ENCODE results near the gene PDCD11.

PDCD11 gene

DNA sequence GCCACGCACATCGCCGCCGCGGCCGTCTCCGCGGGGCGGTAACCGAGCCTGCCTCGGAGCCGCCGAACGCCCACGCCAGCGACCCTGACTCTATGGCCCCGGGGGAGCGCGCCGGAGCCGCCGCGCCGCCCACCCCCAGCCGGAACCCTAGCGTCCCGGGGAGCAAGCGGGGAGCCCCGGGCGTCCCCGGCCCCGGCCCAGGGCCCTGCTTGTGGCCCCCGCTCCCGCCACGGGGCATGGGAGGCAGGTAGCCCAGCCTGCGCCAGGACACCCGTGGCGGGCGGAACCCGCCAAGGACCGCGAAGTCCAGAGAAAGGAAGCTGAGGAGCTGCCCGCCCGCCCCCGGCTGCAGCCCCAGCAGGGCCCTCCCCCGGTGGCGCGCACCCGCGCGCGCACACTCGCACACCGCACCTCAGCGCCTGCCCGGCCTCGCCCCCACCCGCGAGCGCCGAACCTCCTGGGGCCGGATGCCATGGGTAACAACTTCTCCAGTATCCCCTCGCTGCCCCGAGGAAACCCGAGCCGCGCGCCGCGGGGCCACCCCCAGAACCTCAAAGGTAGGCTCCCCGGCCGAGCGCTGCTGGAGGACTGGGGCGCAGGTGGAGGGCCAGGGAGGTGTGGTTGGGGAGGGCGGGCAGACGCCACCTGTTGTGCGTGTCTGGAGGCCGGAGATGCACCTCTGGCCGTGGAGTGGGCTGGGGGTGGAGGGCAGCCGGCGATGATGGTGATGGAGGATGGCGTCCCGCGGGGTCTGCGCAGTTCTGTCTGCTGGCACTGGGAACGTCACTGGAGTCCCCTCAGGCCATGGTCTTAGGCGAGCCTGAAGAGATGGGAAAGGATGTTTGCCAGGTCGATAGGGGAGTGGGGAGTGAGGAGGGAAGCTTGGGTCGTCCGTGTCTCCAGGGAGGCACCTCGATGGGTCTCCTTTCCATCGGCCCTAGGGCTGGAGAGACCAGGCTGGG, 97.8 kb downstream of the PDCD11 start:
- no peak for TF ChIP-seq JUND (IDR thresholded peaks at IDR 0.05; ENCODE audit: low read depth)
- DNase-seq (ENCODE audit: low read depth in 1 of 2, low spot score in 1 of 2) = no peak
- in situ Hi-C loops (cut with HindIII; ENCODE audit: low pct_unique_long_range_greater_than_20kb, low sequenced_read_pairs) = no loop called here

DNA sequence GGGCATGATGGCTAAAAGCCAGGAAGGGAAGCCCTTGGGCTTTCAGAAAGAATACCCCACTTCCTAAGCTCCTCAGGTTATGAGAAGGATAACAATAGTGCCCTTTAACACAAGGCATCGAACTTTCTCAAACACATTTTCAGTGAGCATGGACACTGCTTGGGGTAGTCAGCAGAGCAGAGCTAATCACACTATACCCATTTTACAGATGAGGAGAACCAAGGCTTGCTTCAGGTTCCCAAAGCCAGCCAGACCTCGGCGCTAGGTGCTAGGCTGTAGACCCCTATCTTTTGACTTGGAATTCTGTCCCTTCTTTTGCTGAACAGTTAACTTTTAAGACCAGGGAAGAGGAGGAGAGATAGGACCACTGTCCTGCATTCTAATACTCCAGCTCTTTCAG, 98.9 kb downstream of the PDCD11 start:
- TF ChIP-seq JUND (IDR thresholded peaks at IDR 0.05; ENCODE audit: low read depth) = no peak
- in situ Hi-C loops (cut with HindIII; ENCODE audit: low pct_unique_long_range_greater_than_20kb, low sequenced_read_pairs) = no loop called here
- no peak for DNase-seq (ENCODE audit: low read depth in 1 of 2, low spot score in 1 of 2)

Data from T47D (cell line).